ENCODE measurements around the gene TMEM134.

TMEM134 gene

GRCh38 chr11:67419325-67420049, 49.6 kb downstream of the TMEM134 start:
- DNase-seq: no peak

GRCh38 chr11:67418476-67419281, 50.4 kb downstream of the TMEM134 start:
- DNase-seq: no peak

- no peak for DNase-seq
Observed at GRCh38 chr11:67417425-67417824, 51.6 kb downstream of the TMEM134 start.

- DNase-seq: no peak
Observed at GRCh38 chr11:67416416-67417335, 52.4 kb downstream of the TMEM134 start.

- DNase-seq: peak; percentile 56
Observed at GRCh38 chr11:67415501-67416304, 53.3 kb downstream of the TMEM134 start, which contains the start of gene CARNS1. Gene CARNS1 (plus strand): TSS chr11:67415678. CDS start chr11:67416200, 522 bp downstream.

- no peak for DNase-seq
Observed at GRCh38 chr11:67413266-67413849, 55.7 kb downstream of the TMEM134 start.

- no peak for DNase-seq
Observed at GRCh38 chr11:67412495-67413179, 56.4 kb downstream of the TMEM134 start.

GRCh38 chr11:67411785-67412152, 57.3 kb downstream of the TMEM134 start:
- no peak for DNase-seq
